ENCODE measurements around the gene NUCKS1.

NUCKS1 gene

GRCh38 chr1:205666372-205667166 lies 83.4 kb downstream of the NUCKS1 start:
- no peak for DNase-seq

DNA sequence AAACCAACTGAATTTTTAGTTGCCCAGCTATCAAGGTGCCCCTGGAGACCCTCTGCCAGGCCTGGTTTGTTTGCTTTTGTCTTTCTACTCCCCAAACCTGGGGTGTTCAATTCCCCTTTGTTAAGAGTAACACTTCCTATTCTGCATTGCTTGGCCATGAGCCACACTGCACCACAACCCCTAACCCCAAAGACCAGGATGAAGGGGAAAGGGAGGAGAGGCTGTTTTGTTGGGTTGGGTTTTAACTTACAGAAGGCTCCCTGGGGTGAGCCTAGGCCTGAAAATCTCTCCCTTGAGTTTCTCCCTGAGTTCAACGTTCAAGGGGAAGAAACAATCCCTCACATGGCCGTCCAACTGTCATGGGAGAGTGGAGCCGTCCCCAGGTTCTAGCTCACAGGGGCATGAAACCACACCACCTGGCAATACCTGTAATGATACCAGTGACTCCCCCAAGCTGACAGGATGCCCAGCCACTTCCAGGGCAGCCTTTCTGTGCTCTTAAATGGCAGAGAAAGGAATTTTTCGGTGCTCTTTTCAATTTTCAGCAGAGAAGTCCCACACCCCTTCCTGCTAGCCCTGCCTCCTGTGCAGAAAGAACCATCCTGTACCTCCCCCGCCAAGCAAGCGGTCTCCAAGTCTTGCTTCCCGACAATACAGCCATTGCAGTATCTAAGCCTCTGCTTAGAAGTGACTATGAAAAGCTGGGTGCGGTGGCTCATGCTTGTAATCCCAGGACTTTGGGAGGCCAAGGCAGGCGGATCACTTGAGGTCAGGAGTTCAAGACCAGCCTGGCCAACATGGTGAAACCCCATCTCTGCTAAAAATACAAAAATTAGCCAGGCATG lies 84.6 kb downstream of the NUCKS1 start:
- no peak for DNase-seq

DNA sequence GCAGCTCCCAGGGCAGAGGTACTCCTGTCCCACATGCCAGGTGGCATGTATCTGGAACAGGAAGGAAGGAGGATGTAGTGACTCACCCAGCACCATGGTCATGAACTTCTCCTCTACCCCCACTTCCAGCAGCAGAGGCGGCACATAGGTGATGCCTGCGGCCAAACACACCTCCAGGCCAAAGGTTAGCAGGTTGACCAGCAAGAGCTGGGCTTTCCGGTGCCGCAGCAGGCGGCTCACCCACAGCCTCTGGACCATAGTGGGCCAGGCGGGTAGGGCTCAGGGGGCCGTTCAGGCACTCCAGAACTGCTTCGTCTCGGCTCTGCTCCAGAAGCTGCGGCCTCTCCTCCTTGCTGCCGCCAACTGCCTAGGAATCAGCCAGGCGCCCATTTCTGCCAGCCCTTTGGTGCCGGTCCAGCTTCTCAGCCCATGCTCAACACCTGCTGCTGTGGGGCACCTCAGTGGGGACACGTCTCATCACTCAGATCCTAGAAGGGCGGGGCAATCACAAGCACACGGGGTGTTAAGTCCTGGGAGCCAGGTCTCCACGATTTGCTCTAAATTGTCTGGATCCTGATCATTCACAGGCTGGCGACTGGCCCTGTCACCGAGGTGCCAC lies 85.5 kb downstream of the NUCKS1 start:
- DNase-seq = no peak

GRCh38 chr1:205663286-205663936 lies 86.6 kb downstream of the NUCKS1 start:
- no peak for DNase-seq
